Loucy (cell line): Measurements from ENCODE around the gene PPARA.

Source experiments
- H2AFZ ChIP-seq: fragments of 200-600 bp; sonication (generic); 2 replicates; pipeline ENCODE4 v1.6.0; 2016; ENCODE audit warnings: antibody characterized with exemption, mild to moderate bottlenecking, low read length, moderate library complexity
- H3F3A ChIP-seq: fragments of 200-600 bp; 2 replicates; pipeline ENCODE4 v1.6.0; 2016; ENCODE audit warnings: antibody characterized with exemption, low read depth, mild to moderate bottlenecking
- H3K27me3 ChIP-seq: fragments of 200-600 bp; sonication (generic); 2 replicates; pipeline ENCODE4 v1.6.1; 2014; ENCODE audit warnings: low read length, mild to moderate bottlenecking; ENCODE audit not compliant: insufficient read depth, poor library complexity, severe bottlenecking
- H3K36me3 ChIP-seq: fragments of 200-600 bp; sonication (generic); 2 replicates; pipeline ENCODE4 v1.6.1; 2016; ENCODE audit warnings: low read length; ENCODE audit not compliant: insufficient read depth
- H3K4me1 ChIP-seq: fragments of 200-600 bp; sonication (generic); 2 replicates; pipeline ENCODE4 v1.5.1; 2014; ENCODE audit warnings: low read length, mild to moderate bottlenecking; ENCODE audit not compliant: insufficient read depth, poor library complexity, severe bottlenecking
- H3K4me2 ChIP-seq: fragments of 200-600 bp; sonication (generic); 2 replicates; pipeline ENCODE4 v1.6.0; 2014; ENCODE audit warnings: antibody characterized with exemption, low read length, low read depth, mild to moderate bottlenecking; ENCODE audit not compliant: poor library complexity, severe bottlenecking
- H3K4me3 ChIP-seq: fragments of 200-600 bp; sonication (generic); 2 replicates; pipeline ENCODE4 v1.5.1; 2014; ENCODE audit warnings: low read length, mild to moderate bottlenecking, mixed read lengths; ENCODE audit not compliant: poor library complexity, severe bottlenecking
- H3K79me2 ChIP-seq: fragments of 200-600 bp; sonication (generic); 2 replicates; pipeline ENCODE4 v1.6.1; 2014; ENCODE audit warnings: low read length; ENCODE audit not compliant: insufficient read depth
- H3K9ac ChIP-seq: fragments of 200-600 bp; sonication (generic); 2 replicates; pipeline ENCODE4 v1.6.0; 2014; ENCODE audit warnings: mild to moderate bottlenecking, low read depth, low read length, moderate library complexity; ENCODE audit not compliant: poor library complexity, severe bottlenecking
- H3K9me2 ChIP-seq: fragments of 200-600 bp; sonication (generic); replicated peaks from 2 replicates; pipeline ENCODE4 v1.6.1; 2016; ENCODE audit warnings: low read depth, low read length, mixed read lengths
- H3K9me3 ChIP-seq: fragments of 200-600 bp; sonication (generic); 2 replicates; pipeline ENCODE4 v1.6.1; 2014; ENCODE audit warnings: mild to moderate bottlenecking, antibody characterized with exemption, low read length, low read depth; ENCODE audit not compliant: insufficient read depth
- H4K20me1 ChIP-seq: fragments of 200-600 bp; sonication (generic); 2 replicates; pipeline ENCODE4 v1.6.0; 2014; ENCODE audit warnings: antibody characterized with exemption, low read length, mild to moderate bottlenecking; ENCODE audit not compliant: insufficient read depth, poor library complexity, severe bottlenecking
- CTCF ChIP-seq: fragments of 200-600 bp; sonication (generic); conservative IDR thresholded peaks from 2 replicates; pipeline ENCODE4 v1.5.1; 2014; ENCODE audit warnings: mild to moderate bottlenecking, antibody characterized with exemption, low read length
- EZH2phosphoT487 ChIP-seq: fragments of 200-600 bp; IDR thresholded peaks from 2 replicates; pipeline ENCODE4 v1.6.1; 2018; ENCODE audit warnings: antibody characterized with exemption, mild to moderate bottlenecking, moderate library complexity, borderline replicate concordance

Gene PPARA

GRCh38 chr22:46116491-46116958, 33.8 kb upstream of the PPARA start:
- Histone ChIP-seq H4K20me1 (peaks cover 7% of the 10 kb centered on the region), H2AFZ (no peak overlapping the region), H3K9ac (no peak overlapping the region), H3F3A (no peaks in the 10 kb centered on the region), H3K4me3 (no peak overlapping the region), H3K9me3 (no peaks in the 10 kb centered on the region), H3K9me2 (no peaks in the 10 kb centered on the region), H3K27me3 (no peaks in the 10 kb centered on the region), H3K36me3 (peaks cover 17% of the 10 kb centered on the region; the same call in 1 of the 2 replicates), H3K79me2 (no peaks in the 10 kb centered on the region), H3K4me1 (peaks cover 26% of the 10 kb centered on the region), H3K4me2 (peak overlapping the region; percentile 23)
- TF ChIP-seq CTCF (peak; percentile 97), EZH2phosphoT487 (no peak)

GRCh38 chr22:46117206-46118199, 32.8 kb upstream of the PPARA start:
- Histone ChIP-seq H3K36me3 (peaks cover 7% of the 10 kb centered on the region; the same call in 1 of the 2 replicates), H3K9me3 (no peaks in the 10 kb centered on the region), H3K27me3 (no peaks in the 10 kb centered on the region), H3F3A (no peaks in the 10 kb centered on the region), H3K4me2 (no peak overlapping the region), H3K9ac (no peak overlapping the region), H2AFZ (no peak overlapping the region), H3K4me3 (no peak overlapping the region), H3K9me2 (no peaks in the 10 kb centered on the region), H3K4me1 (peaks cover 26% of the 10 kb centered on the region), H3K79me2 (no peaks in the 10 kb centered on the region), H4K20me1 (peaks cover 3% of the 10 kb centered on the region)
- TF ChIP-seq CTCF (no peak), EZH2phosphoT487 (no peak)

- Histone ChIP-seq H3K4me1 (peaks cover 35% of the 10 kb centered on the region), H3K9ac (peak overlapping the region; percentile 55), H2AFZ (no peak overlapping the region), H3K79me2 (no peaks in the 10 kb centered on the region), H3K4me2 (peak overlapping the region; percentile 51), H3K27me3 (no peaks in the 10 kb centered on the region), H3F3A (no peaks in the 10 kb centered on the region), H3K9me2 (no peaks in the 10 kb centered on the region), H3K36me3 (no peaks in the 10 kb centered on the region), H4K20me1 (peaks cover 3% of the 10 kb centered on the region), H3K9me3 (no peaks in the 10 kb centered on the region), H3K4me3 (peak overlapping the region; percentile 18)
- TF ChIP-seq EZH2phosphoT487 (no peak), CTCF (no peak)
Measured at GRCh38 chr22:46119093-46119728, 31.1 kb upstream of the PPARA start.
